HG02870 (cell line): ENCODE measurements around the gene NSMCE1.
"Not testable (repeated sequence)": the region's sequence is repeated elsewhere in the genome, so short reads cannot be mapped to it uniquely, and the experiment has no call there.

ENCODE experiments used
- ATAC-seq: cut with Tn5 transposase; IDR thresholded peaks from one replicate; pipeline ENCODE4 v1.9.1; 2021; ENCODE audit warnings: mild to moderate bottlenecking, moderate library complexity; ENCODE audit not compliant: unreplicated experiment

Gene NSMCE1

DNA sequence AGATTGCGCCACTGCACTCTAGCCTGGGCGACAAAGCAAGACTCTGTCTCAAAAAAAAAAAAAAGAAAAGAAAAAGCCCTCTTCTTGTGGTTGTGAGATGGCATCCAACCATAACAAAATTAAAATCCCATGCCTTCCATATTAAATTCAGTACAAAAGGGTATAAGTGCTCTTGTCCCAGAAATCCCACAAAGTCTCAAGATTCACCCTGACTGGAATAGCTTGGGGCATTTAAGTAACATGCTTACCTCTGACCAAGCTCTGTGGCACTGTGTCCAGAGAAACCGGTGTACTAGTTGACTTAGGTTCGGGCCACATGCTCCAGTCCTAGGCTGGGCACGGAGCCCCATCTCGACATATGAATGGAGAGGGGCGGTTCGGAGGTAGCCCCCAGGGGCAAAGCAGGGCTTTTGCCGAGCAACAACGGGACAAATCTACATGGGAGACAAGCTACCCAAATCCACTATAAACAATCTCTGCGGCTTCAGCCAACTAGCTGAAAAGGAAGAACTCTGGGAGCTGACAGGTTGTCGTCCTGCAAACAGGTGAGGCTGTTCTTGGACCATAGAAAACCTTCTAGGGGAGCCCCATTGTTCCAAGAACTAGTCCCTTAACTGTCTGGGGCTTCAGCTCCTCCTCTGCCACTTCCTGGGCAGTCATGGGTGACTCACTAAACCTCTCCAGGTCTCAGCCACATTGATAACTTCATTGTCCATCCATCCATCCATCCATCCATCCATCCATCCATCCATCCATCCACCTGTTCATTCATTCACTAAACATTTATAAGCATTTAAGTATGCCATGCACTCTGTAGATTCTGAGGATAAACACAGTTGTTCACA, 34.9 kb upstream of the NSMCE1 start:
- no peak for ATAC-seq

DNA sequence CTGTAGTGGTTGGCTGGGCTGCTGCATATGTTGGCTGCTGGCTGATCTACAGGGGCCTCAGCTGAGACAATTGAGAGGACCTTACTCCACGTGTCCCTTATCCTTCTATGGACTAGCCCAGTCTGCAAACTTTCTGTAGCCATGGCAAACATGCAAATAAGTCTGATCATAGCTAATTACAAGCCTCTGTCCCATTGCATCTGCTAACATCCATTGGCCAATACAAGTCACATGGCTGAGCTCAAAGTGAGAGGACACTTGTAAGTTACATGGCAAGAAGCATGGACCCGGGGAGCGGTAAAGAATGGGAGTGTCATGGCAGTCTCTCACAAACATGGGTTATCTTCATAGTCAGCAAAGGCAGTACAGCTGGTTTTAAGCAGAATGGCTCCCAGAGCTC, 33.6 kb upstream of the NSMCE1 start:
- ATAC-seq, result no peak

DNA sequence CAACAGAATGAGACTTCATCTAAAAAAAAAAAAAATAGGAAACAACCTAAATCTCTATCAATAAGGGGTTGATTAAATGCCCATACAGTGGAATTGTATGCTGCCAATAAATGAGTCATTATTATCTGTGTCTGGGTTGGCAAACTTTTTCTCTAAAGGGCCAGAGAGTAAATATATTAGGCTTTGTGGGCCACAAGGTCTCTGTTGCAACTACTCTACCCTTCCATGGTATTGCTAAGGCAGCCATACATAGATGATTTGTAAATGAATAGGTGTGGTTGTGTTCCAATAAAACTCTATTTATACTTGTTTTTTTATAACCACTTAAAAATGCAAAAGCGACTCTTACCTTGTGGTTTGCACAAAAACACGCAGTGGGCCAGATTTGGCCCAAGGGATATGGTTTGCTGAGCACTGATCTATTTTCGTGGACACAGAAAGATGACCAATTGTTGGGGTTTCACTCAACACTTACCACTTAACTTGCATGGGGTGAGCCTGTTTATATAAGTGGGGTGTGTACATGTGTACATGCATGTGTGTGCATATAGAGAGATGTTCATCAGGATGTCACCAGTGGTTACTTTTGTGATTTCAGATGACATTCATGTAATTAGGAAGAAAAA, 32.8 kb upstream of the NSMCE1 start:
- ATAC-seq, result no peak

DNA sequence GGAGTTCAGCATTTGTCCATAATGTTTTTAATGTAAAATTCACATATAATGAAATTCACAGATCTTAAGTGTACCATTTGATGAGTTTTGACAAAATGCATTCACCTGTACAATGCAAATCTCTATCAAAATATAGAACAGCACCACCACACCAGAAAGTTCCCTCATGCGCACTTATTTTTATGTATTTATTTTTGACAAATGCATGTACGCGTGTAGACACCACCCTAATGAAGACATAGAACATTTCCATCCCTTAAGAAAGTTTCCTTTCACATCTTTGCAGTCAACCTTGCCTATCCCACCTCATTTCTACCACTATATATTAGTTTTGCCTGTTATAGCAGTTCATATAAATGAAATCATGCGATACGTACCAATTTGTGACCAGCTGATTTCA, 29.6 kb upstream of the NSMCE1 start:
- ATAC-seq, result no peak

DNA sequence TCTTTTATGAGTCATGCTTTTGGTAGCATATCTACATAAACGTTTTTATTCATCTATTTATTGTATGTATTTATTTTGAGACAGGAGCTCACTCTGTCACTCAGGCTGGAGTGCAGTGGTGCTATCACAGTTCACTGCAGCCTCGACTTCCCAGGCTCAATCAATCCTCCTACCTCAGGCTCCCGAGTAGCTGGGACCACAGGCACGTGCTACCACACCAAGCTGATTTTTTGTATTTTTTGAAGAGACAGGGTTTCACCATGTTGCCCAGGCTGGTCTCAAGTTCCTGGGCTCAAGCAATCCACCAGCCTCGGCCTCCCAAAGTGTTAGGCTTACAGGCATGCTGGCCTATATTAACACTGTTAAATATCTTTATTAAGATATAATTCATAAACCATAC, 24.8 kb upstream of the NSMCE1 start:
- no peak for ATAC-seq

DNA sequence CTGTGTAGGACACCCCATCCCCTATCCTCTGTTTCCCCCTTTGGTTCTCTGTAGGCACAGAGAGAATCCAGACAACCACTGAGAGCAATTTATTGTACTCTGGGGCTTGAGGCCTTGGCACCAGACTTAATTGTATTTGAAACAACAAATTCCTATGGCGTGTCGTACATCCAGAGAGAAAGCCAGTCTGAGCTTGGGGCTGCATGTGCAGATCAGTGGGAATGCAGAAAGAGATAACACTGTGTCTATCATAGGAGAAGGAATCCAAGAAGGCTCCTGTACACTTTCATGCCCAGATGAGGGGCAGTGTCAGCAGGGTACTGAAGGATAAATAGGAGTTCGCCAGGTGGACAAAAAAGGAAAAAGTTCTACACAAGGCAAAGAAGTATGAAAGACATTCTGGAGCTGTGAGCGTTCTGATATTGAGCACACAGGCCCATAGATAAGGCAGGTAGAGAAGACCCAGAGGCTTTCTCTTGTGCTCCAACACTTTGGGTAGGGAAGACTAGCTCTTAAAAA, 23.2 kb upstream of the NSMCE1 start:
- ATAC-seq, result no peak

DNA sequence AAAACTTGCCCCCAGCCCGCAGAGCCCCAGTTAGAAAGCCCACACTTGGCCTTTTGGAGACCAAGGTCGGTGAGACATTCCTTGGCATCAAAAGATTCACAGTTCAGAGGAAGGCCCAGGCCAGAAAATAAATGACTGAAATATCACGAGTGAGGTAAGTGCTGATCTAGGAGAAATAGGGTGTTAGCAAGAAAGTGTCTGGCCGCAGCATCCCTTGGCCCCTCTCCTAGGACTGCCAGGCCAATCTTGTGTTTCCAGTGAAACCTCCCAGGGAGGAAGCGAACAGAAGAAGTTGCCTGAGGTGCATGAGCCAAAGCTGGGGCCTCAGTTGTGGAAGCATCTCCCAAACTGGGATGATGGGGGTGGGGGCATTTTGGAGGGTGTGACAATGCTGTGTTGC, 22.5 kb upstream of the NSMCE1 start:
- no peak for ATAC-seq

DNA sequence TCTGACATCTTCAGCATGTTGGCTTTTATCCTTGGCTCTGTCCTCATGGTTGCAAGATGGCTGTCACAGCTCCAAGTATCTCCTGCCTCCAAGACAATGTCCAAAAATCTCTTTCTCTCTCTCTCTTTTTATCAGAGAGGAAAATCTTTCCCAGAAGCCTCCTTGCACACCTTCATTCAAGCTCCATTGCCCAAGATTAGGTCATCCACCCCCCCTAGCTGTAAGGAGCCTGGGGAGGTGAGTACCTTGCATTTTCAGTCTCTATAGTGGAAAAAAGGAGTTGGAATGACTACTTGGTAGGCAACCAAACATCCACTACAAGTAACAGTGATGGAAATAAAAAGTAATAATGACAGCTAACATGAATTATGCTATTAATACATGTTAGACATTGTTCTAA, 22.0 kb upstream of the NSMCE1 start:
- no peak for ATAC-seq

DNA sequence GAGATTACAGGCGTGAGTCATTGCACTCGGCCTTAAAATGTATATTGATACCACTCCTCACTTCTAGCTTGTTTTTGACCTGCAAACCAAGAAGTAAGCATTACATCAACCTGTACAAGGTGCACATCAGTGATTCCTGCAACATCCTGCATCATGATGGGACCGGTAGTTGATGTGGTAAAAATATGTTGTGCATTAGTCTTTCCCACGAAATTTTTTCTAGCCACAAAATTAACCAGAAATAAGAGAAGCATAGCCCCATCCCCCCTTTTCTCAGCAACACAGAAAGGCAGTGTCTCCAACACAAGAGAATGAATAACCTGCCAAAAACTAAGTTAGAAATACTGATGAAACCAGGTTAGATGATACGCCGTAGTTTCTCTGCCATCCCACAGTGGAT, 21.1 kb upstream of the NSMCE1 start:
- ATAC-seq, result no peak

DNA sequence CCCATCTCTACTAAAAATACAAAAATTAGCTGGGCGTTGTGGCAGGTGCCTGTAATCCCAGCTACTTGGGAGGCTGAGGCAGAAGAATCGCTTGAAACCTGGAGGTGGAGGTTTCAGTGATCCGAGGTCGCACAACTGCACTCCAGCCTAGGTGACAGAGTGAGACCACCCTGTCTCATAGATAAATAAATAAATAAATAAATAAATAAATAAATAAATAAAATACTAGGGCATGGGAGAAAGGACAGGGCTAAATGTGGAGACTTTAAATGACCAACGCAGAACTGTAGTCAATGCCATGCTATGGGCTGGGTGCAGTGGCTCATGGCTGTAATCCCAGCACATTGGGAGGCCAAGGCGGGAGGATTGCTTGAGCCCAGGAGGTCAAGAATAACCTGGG, 19.7 kb upstream of the NSMCE1 start:
- not testable (repeated sequence) for ATAC-seq

DNA sequence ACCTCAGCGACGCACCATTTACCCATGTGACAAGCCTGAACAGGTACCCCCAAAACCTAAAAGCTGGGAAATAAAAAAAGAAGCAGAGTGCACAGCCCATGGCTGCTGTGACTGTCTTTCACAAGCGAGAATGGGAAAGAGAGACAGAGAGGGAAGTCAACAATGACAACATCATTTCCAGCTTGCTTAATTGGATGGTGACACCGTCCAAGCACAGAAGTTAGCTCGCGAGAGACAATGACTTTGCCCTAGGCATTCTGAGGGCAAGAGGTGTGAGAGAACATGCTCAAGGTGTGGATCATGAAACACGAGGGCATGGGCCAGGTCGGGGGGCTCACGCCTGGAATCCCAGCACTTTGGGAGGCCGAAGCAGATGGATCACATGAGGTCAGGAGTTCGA, 19.3 kb upstream of the NSMCE1 start:
- no peak for ATAC-seq

DNA sequence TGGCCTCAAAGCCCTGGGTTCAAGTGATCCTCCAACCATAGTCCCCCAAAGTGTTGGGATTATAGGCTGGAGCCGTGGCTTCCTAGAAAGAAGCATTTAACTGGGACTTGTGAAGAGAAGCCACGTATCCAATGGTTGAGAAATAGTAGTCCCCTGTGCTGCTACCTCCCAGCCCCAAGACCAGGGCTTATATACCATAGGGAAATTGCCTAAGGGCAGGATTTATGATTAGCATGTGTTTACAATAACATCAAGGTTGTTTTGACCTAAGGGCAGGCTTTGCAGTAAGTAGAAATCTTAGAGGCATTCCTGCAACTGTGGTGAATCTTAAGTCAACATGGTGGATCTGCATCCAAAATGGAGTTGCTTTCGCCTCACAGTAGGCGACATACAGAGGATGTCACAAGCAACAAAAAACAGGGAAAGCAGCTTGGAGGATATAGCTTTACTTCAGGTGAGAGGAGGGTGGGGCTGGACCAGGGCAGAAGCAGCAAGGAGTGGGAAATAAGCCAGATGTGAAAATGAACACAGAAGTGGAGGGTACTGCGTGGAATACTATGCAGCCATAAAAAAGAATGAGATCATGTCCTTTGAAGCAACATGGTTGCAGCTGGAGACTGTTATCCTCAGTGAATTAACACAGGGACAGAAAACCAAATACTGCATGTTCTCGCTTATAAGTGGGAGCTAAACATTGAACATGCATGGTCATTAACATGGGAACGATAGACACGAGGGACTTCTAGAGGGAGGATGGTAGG, 18.7 kb upstream of the NSMCE1 start:
- no peak for ATAC-seq

DNA sequence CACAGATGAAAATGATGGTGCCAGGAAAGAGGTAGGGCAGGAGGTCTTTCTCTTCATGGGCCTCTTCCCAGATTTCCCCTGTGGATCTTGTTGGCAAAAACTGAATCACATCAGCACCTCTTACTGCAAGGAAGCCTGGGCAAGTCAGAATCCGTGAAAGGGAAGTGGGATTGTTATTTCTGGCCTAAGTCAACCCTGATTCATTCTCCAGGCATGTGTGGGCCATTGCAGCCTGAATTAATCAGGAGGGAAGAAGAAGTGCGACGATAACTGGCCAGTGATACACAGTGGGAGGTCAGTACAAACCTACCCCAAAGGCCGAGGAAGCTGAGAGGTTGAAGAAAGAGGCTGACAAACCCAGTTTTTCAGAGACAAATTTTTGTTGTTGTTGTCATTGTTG, 17.9 kb upstream of the NSMCE1 start:
- no peak for ATAC-seq

DNA sequence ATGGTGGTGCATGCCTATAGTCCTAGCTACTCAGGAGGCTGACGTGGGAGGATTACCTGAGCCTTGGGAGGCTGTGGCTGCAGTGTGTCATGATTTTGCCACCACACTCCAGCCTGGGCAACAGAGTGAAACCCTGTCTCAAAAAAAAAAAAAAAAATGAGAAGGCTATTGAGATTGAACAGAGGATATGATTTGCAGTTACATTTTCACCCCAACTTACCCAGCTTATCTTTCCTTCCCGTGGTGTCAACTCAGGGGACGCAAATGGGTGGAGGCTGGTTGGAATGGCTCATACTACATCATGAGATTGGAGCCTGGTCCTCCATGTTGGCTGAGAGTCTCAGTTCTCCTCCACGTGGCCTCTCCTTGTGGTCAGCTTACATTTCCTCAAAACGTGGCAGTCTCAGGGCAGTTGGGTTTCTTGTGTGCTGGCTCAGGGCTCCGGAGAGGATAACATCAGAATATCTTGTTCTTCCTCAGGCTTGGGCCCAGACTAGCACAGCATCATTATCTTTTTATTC, 17.2 kb upstream of the NSMCE1 start:
- ATAC-seq, result no peak

DNA sequence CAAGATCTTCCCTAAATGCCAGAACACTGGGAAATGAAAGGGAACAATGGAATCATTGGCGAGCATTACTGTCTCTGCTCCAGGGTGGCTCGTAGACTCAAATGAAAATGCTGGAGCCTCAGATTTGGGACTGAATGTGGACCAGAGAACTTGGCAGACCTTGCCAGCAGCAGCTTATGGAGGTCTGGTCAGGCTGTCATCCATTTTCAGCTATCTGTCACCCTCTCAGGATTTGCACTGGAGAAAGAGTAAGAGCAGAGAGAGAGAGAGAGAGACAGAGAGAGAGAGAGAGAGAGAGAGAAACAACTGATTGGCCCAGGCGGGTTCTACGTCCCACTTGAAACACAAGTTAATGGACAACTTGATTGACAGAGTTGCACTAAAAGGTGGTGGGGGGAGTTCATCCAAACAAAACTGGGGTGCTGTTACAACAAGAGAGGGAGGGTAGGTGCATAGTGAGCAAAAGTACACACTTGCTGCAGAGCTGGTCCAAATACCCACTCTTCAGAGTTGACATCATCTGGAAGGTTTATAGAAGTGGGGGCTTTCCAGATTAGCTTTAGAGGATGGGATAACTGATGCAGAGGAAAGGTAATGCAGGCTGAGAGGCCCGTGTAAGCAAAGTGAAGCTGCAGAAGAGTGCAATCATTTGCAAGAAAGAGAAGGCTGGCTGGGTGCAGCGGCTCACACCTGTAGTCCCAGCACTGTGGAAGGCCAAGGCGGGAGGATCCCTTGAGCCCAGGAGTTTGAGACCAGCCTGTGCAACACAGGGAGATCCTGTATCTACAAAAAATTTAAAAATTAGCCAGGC, 16.5 kb upstream of the NSMCE1 start:
- ATAC-seq, result no peak

DNA sequence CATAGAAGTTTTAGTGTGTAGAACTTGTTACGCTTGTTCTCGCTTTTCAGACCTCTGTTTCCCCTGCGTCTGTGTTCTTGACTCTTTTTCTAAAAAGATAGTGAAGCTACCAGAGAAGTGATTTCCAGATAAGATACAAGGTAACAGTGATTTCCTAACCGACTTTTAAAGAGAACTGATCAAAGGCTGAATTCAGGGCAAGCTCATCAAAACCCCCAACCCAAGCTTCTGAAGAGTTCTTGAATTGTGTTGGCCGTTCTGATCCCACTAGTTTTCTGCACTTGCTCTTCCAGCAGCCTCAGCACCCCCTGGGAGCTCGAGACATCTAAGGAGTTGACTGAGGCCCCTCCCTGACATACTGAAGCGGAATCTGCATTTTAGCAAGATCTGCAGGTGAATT, 12.7 kb upstream of the NSMCE1 start:
- ATAC-seq, result no peak

DNA sequence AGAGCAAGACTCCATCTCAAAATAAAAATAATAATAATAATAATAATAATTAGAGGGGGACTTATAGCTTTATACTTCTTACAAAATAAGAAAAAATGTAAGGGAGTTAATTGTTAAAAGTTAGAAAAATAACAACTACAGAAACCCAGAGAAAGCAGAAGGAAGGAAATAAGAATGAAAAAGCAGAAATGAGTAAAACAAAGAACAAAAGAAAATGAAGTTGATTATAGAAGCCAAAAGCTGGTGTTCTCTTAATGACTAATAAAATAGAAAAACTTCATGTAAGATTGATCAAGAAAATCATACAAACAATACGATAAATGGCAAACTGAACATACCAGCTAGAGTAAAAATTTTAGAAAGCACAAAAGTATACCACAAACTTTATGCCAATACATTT, 6.8 kb upstream of the NSMCE1 start:
- no peak for ATAC-seq

DNA sequence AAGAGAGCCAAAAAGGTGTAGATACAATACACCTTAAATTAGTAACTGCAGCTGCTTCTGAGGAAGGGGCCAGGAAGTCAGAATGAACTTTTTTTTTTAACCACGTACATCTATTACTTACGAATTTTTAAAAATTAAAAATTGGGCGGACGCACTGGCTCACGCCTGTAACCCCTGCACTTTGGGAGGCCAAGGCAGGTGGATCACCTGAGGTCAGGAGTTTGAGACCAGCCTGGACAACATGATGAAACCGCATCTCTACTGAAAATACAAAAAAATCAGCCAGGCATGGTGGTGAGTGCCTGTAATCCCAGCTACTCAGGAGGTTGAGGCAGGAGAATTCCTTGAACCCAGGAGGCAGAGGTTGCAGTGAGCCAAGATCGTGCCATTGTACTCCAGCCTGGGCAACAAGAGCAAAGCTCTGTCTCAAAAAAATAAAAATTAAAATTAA, 5.9 kb upstream of the NSMCE1 start:
- ATAC-seq, result not testable (repeated sequence)

DNA sequence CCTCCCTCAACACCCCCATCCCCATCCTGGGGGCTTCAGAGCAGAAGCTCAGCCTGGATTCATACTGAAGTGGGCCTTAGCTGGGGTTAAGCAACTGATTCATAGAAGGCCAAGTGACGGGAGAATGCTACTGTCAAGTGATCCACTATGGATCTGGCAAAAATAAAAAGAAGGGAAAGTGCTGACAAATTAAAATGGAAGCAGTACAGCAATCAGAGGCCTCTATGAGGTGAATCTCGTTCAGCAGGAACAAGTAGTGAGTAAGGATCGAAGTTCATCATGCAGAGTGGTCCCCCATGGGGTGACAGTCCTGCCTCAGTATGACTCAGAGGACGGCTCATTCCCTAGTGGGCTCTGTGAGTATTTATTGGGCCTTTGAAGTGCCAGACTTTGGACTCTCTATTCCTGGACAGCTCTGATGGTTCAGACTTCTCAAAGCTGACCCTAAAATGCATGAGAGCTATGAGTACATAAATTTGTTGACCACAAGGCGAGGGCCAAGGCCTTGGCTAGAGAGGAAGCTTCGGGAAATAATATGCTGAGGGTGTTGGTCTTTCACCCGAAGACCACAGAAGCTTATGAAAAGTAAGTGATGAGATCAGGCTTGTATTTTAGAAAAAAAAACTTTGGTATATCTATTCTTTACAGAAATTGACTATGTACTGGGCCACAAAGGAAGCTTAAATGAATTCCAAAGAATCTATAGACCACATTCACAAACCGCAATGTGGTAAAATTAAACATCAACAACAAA, 5.3 kb upstream of the NSMCE1 start:
- no peak for ATAC-seq

DNA sequence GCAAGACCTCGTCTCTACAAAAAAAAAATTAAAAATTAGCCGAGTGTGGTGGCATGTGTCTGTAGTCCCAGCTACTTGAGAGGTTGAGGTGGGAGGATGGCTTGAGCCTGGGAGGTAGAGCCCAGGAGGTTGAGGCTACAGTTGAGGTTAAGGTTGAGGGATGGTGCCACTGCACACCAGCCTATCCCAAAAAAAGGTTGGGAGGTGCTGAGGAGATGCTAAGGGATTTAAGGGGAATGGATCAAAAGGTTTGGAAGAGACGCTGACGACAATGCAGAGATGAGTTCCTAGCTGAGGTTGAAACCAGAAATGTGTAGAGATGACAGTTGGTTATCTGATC, 4.7 kb upstream of the NSMCE1 start:
- no peak for ATAC-seq
